Measurements from ENCODE around the gene SLC1A2.

- TF ChIP-seq EZH2phosphoT487 (conservative IDR thresholded peaks at IDR 0.05; ENCODE audit: low read length) = no peak
- TF ChIP-seq, protein P1, sequence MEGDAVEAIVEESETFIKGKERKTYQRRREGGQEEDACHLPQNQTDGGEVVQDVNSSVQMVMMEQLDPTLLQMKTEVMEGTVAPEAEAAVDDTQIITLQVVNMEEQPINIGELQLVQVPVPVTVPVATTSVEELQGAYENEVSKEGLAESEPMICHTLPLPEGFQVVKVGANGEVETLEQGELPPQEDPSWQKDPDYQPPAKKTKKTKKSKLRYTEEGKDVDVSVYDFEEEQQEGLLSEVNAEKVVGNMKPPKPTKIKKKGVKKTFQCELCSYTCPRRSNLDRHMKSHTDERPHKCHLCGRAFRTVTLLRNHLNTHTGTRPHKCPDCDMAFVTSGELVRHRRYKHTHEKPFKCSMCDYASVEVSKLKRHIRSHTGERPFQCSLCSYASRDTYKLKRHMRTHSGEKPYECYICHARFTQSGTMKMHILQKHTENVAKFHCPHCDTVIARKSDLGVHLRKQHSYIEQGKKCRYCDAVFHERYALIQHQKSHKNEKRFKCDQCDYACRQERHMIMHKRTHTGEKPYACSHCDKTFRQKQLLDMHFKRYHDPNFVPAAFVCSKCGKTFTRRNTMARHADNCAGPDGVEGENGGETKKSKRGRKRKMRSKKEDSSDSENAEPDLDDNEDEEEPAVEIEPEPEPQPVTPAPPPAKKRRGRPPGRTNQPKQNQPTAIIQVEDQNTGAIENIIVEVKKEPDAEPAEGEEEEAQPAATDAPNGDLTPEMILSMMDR (IDR thresholded peaks at IDR 0.05; ENCODE audit: insufficient read depth, low read length, poor library complexity, severe bottlenecking) = no peak
Measured at GRCh38 chr11:35347173-35347878, 72.0 kb downstream of the SLC1A2 start.
